Thoracic aorta (tissue), 2 donors: ENCODE data around the gene MAP3K3. TPM values are rescaled to one million over a fixed set of nuclear protein-coding genes. Genes with fewer than 3 reads are reported as not detected.

Source experiments
- ATAC-seq: fragments of 150-250 bp; one replicate; pipeline ENCODE4 v1.8.0; 2017; ENCODE audit warnings: low read depth; ENCODE audit not compliant: insufficient number of reproducible peaks, low FRiP score
- DNase-seq: peaks from one replicate; pipeline ENCODE4 v3.0.0-alpha.2; 2020; ENCODE audit warnings: low spot score
- H3K27ac ChIP-seq, 2 donors: fragments of 200-600 bp; sonication (generic); 1 replicate in 1 of 2; 2 replicates in 1 of 2; pipeline ENCODE4 v1.5.1; 2016; ENCODE audit warnings: mild to moderate bottlenecking in 2 of 2, moderate library complexity in 2 of 2
- H3K27me3 ChIP-seq: fragments of 200-600 bp; sonication (generic); replicated peaks from 2 replicates; pipeline ENCODE4 v1.6.0; 2016; ENCODE audit warnings: mild to moderate bottlenecking; ENCODE audit not compliant: insufficient read depth
- H3K36me3 ChIP-seq: fragments of 200-600 bp; sonication (generic); one replicate; pipeline ENCODE4 v1.5.1; 2016
- H3K4me1 ChIP-seq, 2 donors: fragments of 200-600 bp; sonication (generic); 1 replicate in 1 of 2; 2 replicates in 1 of 2; pipeline versions ENCODE4 v1.5.1 to v1.6.0; 2016; ENCODE audit warnings: low read depth in 2 of 2, mild to moderate bottlenecking in 1 of 2; ENCODE audit not compliant: control insufficient read depth in 1 of 2
- H3K4me3 ChIP-seq: fragments of 200-600 bp; sonication (generic); 2 replicates; pipeline ENCODE4 v1.5.1; 2016; ENCODE audit warnings: mild to moderate bottlenecking
- H3K9me3 ChIP-seq: fragments of 200-600 bp; sonication (generic); 2 replicates; pipeline ENCODE4 v1.5.1; 2016
- CTCF ChIP-seq: fragments of 200-600 bp; sonication (generic); IDR thresholded peaks from one replicate; pipeline ENCODE4 v1.5.1; 2019; ENCODE audit warnings: antibody characterized with exemption
- total RNA-seq, 2 donors: library from RNA; depleted of rRNA; stranded (reverse); fragments of >200 nt; gene quantifications; one replicate each; pipeline versions ENCODE4 v1.1.0 to v1.2.3, GENCODE V29; 2016

MAP3K3 gene
- total RNA-seq, 2 donors from 2014 or later, result 85.3 to 102 TPM

- Histone ChIP-seq H3K27ac (no peak overlapping the region), H3K4me3 (no peak overlapping the region), H3K27me3 (no peaks in the 10 kb centered on the region), H3K36me3 (peaks cover 22% of the 10 kb centered on the region), H3K4me1 (peaks cover 27 to 43% of the 10 kb centered on the region in 2 donors), H3K9me3 (no peaks in the 10 kb centered on the region)
- ATAC-seq, result no peak
- no peak for DNase-seq
- no peak for TF ChIP-seq CTCF
Observed at GRCh38 chr17:63631062-63631461, 8.8 kb downstream of the MAP3K3 start.

GRCh38 chr17:63631626-63632025, 9.4 kb downstream of the MAP3K3 start:
- no peak for TF ChIP-seq CTCF
- no peaks in the 10 kb centered on the region for H3K27me3 ChIP-seq
- no peak overlapping the region for H3K27ac ChIP-seq
- H3K4me1 ChIP-seq, result peaks cover 24 to 37% of the 10 kb centered on the region in 2 donors
- H3K9me3 ChIP-seq, result no peaks in the 10 kb centered on the region
- H3K36me3 ChIP-seq, result peaks cover 22% of the 10 kb centered on the region
- no peak overlapping the region for H3K4me3 ChIP-seq
- DNase-seq (no peak), ATAC-seq (no peak)

- DNase-seq (no peak), ATAC-seq (no peak)
- Histone ChIP-seq H3K27me3 (no peaks in the 10 kb centered on the region), H3K27ac (peak overlapping the region in 1 of 2 donors; percentile 19), H3K36me3 (peaks cover 22% of the 10 kb centered on the region), H3K4me1 (peaks cover 17 to 24% of the 10 kb centered on the region in 2 donors), H3K9me3 (no peaks in the 10 kb centered on the region), H3K4me3 (no peak overlapping the region)
- TF ChIP-seq CTCF, result no peak
Observed at GRCh38 chr17:63633742-63634141, 11.5 kb downstream of the MAP3K3 start.

- peak; percentile 35 for ATAC-seq
Observed at GRCh38 chr17:63634163-63634562, 11.9 kb downstream of the MAP3K3 start.

GRCh38 chr17:63634816-63635215, 12.6 kb downstream of the MAP3K3 start:
- Histone ChIP-seq H3K4me3 (no peak overlapping the region), H3K9me3 (no peaks in the 10 kb centered on the region), H3K27ac (no peak overlapping the region), H3K36me3 (peaks cover 22% of the 10 kb centered on the region), H3K27me3 (no peaks in the 10 kb centered on the region), H3K4me1 (peaks cover 13 to 14% of the 10 kb centered on the region in 2 donors)
- DNase-seq (no peak), ATAC-seq (no peak)
- TF ChIP-seq CTCF, result no peak

More at GRCh38 chr17:63634163-63634562, 11.9 kb downstream of the MAP3K3 start:
- Histone ChIP-seq H3K36me3 (peaks cover 22% of the 10 kb centered on the region), H3K4me1 (peaks cover 14 to 20% of the 10 kb centered on the region in 2 donors), H3K4me3 (no peak overlapping the region), H3K9me3 (no peaks in the 10 kb centered on the region), H3K27me3 (no peaks in the 10 kb centered on the region), H3K27ac (peak overlapping the region in 1 of 2 donors; percentile 19)
- DNase-seq, result no peak
- TF ChIP-seq CTCF, result no peak
